ENCODE measurements around the gene KAZN. TPM values are rescaled to one million over a fixed set of nuclear protein-coding genes. Genes with fewer than 3 reads are reported as not detected.

KAZN gene
- total and polyA plus RNA-seq, 2 donors (not counting 1 experiment from before 2014, with no cell fraction given): 3.4 to 5.0 TPM

- no peak for DNase-seq (ENCODE audit: low read depth in 2 of 2)
- H4K20me1 ChIP-seq (ENCODE audit: control insufficient read depth, extremely low read depth, insufficient read depth, low read length): no peaks in the 10 kb centered on the region
- H3K27ac ChIP-seq (ENCODE audit: insufficient read depth, low read length): no peak overlapping the region
- H3K79me2 ChIP-seq (ENCODE audit: control insufficient read depth, insufficient read depth, low read length): no peaks in the 10 kb centered on the region
- no peaks in the 10 kb centered on the region for H3K4me1 ChIP-seq (ENCODE audit: control insufficient read depth, extremely low read depth, insufficient read depth, low read length)
- no peaks in the 10 kb centered on the region for H3K9me3 ChIP-seq (ENCODE audit: control insufficient read depth, insufficient read depth, low read depth, low read length)
- no peak overlapping the region for H2AFZ ChIP-seq (ENCODE audit: low read length)
- H3K36me3 ChIP-seq (ENCODE audit: control insufficient read depth, insufficient read depth, low read length): no peaks in the 10 kb centered on the region
- no peak overlapping the region for H3K4me3 ChIP-seq (replicated peaks in 1 of 4; ENCODE audit: control extremely low read depth in 1 of 4, insufficient read depth in 1 of 4, low read depth in 3 of 4, low read length in 4 of 4)
- no peak overlapping the region for H3K9ac ChIP-seq (ENCODE audit: insufficient read depth, low read length)
- H3K4me2 ChIP-seq (ENCODE audit: extremely low read depth, insufficient read depth, low read length): no peak overlapping the region
- peaks cover 7% of the 10 kb centered on the region for H3K27me3 ChIP-seq (ENCODE audit: control insufficient read depth, insufficient read depth, low read length)
- TF ChIP-seq EZH2 (IDR thresholded peaks at IDR 0.05; ENCODE audit: low read length, missing control alignments): no peak
- TF ChIP-seq CTCF (conservative IDR thresholded peaks at IDR 0.05 in 1 of 2, IDR thresholded peaks at IDR 0.05 in 1 of 2; ENCODE audit: low read depth in 1 of 2, low read length in 2 of 2): no peak
Observed at GRCh38 chr1:15146142-15146680, 547.7 kb downstream of the KAZN start.

- Histone ChIP-seq H3K36me3 (ENCODE audit: control insufficient read depth, insufficient read depth, low read length) (no peaks in the 10 kb centered on the region), H3K4me2 (ENCODE audit: extremely low read depth, insufficient read depth, low read length) (no peak overlapping the region), H3K27me3 (ENCODE audit: control insufficient read depth, insufficient read depth, low read length) (peaks cover 8% of the 10 kb centered on the region), H3K27ac (ENCODE audit: insufficient read depth, low read length) (no peak overlapping the region), H4K20me1 (ENCODE audit: control insufficient read depth, extremely low read depth, insufficient read depth, low read length) (no peaks in the 10 kb centered on the region), H3K79me2 (ENCODE audit: control insufficient read depth, insufficient read depth, low read length) (no peaks in the 10 kb centered on the region), H3K4me3 (replicated peaks in 1 of 4; ENCODE audit: control extremely low read depth in 1 of 4, insufficient read depth in 1 of 4, low read depth in 3 of 4, low read length in 4 of 4) (no peak overlapping the region), H3K9me3 (ENCODE audit: control insufficient read depth, insufficient read depth, low read depth, low read length) (no peaks in the 10 kb centered on the region), H3K4me1 (ENCODE audit: control insufficient read depth, extremely low read depth, insufficient read depth, low read length) (no peaks in the 10 kb centered on the region), H2AFZ (ENCODE audit: low read length) (no peak overlapping the region), H3K9ac (ENCODE audit: insufficient read depth, low read length) (no peak overlapping the region)
- no peak for DNase-seq (ENCODE audit: low read depth in 2 of 2)
- no peak for TF ChIP-seq CTCF (conservative IDR thresholded peaks at IDR 0.05 in 1 of 2, IDR thresholded peaks at IDR 0.05 in 1 of 2; ENCODE audit: low read depth in 1 of 2, low read length in 2 of 2)
- TF ChIP-seq EZH2 (IDR thresholded peaks at IDR 0.05; ENCODE audit: low read length, missing control alignments): no peak
Observed at GRCh38 chr1:15146971-15147376, 548.5 kb downstream of the KAZN start.

GRCh38 chr1:15148004-15148403, 549.5 kb downstream of the KAZN start:
- H3K36me3 ChIP-seq (ENCODE audit: control insufficient read depth, insufficient read depth, low read length): no peaks in the 10 kb centered on the region
- no peaks in the 10 kb centered on the region for H4K20me1 ChIP-seq (ENCODE audit: control insufficient read depth, extremely low read depth, insufficient read depth, low read length)
- no peak overlapping the region for H3K9ac ChIP-seq (ENCODE audit: insufficient read depth, low read length)
- H3K4me1 ChIP-seq (ENCODE audit: control insufficient read depth, extremely low read depth, insufficient read depth, low read length): no peaks in the 10 kb centered on the region
- peaks cover 8% of the 10 kb centered on the region for H3K27me3 ChIP-seq (ENCODE audit: control insufficient read depth, insufficient read depth, low read length)
- H3K9me3 ChIP-seq (ENCODE audit: control insufficient read depth, insufficient read depth, low read depth, low read length): no peaks in the 10 kb centered on the region
- no peak overlapping the region for H3K4me2 ChIP-seq (ENCODE audit: extremely low read depth, insufficient read depth, low read length)
- no peak overlapping the region for H3K4me3 ChIP-seq (replicated peaks in 1 of 4; ENCODE audit: control extremely low read depth in 1 of 4, insufficient read depth in 1 of 4, low read depth in 3 of 4, low read length in 4 of 4)
- H2AFZ ChIP-seq (ENCODE audit: low read length): no peak overlapping the region
- H3K27ac ChIP-seq (ENCODE audit: insufficient read depth, low read length): no peak overlapping the region
- no peak for TF ChIP-seq EZH2 (IDR thresholded peaks at IDR 0.05; ENCODE audit: low read length, missing control alignments)
- no peak for TF ChIP-seq CTCF (conservative IDR thresholded peaks at IDR 0.05 in 1 of 2, IDR thresholded peaks at IDR 0.05 in 1 of 2; ENCODE audit: low read depth in 1 of 2, low read length in 2 of 2)
- no peak for DNase-seq (ENCODE audit: low read depth in 2 of 2)
- H3K79me2 ChIP-seq (ENCODE audit: control insufficient read depth, insufficient read depth, low read length): no peaks in the 10 kb centered on the region

Measured in fibroblast of lung (primary cell).